HFFc6 (cell line): Measurements from ENCODE around the gene PCNX3. TPM values are rescaled to one million over a fixed set of nuclear protein-coding genes. Genes with fewer than 3 reads are reported as not detected.
"Not testable (repeated sequence)": the region's sequence is repeated elsewhere in the genome, so short reads cannot be mapped to it uniquely, and the experiment has no call there.

ENCODE experiments used
- DNase-seq: peaks from one replicate; pipeline ENCODE4 v3.0.0-alpha.2; 2018
- H3K27ac Mint-ChIP-seq: 2 replicates; pipeline ENCODE4 v1.8.0; 2020; ENCODE audit warnings: mild to moderate bottlenecking, mixed read lengths
- H3K27me3 Mint-ChIP-seq: 2 replicates; pipeline ENCODE4 v1.8.0; 2021; ENCODE audit warnings: mild to moderate bottlenecking, moderate library complexity, mixed read lengths; ENCODE audit not compliant: insufficient read depth
- H3K36me3 Mint-ChIP-seq: 2 replicates; pipeline ENCODE4 v1.8.0; 2021; ENCODE audit warnings: low read depth, mixed read lengths
- H3K4me1 Mint-ChIP-seq: 2 replicates; pipeline ENCODE4 v1.8.0; 2020; ENCODE audit warnings: low read depth, mixed read lengths
- H3K4me3 Mint-ChIP-seq: 2 replicates; pipeline ENCODE4 v1.8.0; 2020; ENCODE audit warnings: mild to moderate bottlenecking, moderate library complexity, mixed read lengths
- H3K9me3 Mint-ChIP-seq: 2 replicates; pipeline ENCODE4 v1.8.0; 2020; ENCODE audit warnings: mild to moderate bottlenecking, mixed read lengths
- CTCF ChIP-seq: fragments of 200-600 bp; sonication (generic); IDR thresholded peaks from 2 replicates; pipeline ENCODE4 v1.5.0; 2021; ENCODE audit warnings: antibody characterized with exemption, mild to moderate bottlenecking
- microRNA-seq: library from miRNA; unstranded; fragments of <30 nt; microRNA quantifications from one replicate; pipeline ENCODE4, GENCODE V29; 2019
- total RNA-seq, 6 experiments: library from RNA; stranded (reverse); fragmentation: NEBNext Ultra II Directional; extraction: Animal tissue kit (Norgen Biotek cat#: 25700); gene quantifications; 2 replicates in 1 of 6; 3 replicates in 5 of 6; pipeline ENCODE4 v1.2.3, GENCODE V29; 2021

The PCNX3 gene
- total RNA-seq, 6 experiments from 2014 or later = 51.5 to 66.7 (median 57.3) TPM

- H3K27me3 Mint-ChIP-seq = peaks cover 4% of the 10 kb centered on the region; the same call in 1 of the 2 replicates
- no peaks in the 10 kb centered on the region; the same call in 1 of the 2 replicates for H3K4me1 Mint-ChIP-seq
- H3K9me3 Mint-ChIP-seq = no peaks in the 10 kb centered on the region
- no peaks in the 10 kb centered on the region for H3K36me3 Mint-ChIP-seq
- no peak overlapping the region for H3K4me3 Mint-ChIP-seq
- no peak for TF ChIP-seq CTCF
- H3K27ac Mint-ChIP-seq = no peak overlapping the region
- DNase-seq = no peak
Measured at GRCh38 chr11:65672982-65673381, 57.4 kb downstream of the PCNX3 start.

GRCh38 chr11:65680192-65680743 is 64.7 kb downstream of the PCNX3 start:
- Mint-ChIP-seq H3K4me1 (no peaks in the 10 kb centered on the region), H3K27ac (no peak overlapping the region), H3K27me3 (peaks cover 13% of the 10 kb centered on the region), H3K36me3 (no peaks in the 10 kb centered on the region), H3K4me3 (no peak overlapping the region), H3K9me3 (no peaks in the 10 kb centered on the region)
- TF ChIP-seq CTCF = no peak
- no peak for DNase-seq

- H3K4me1 Mint-ChIP-seq, H3K36me3 Mint-ChIP-seq, H3K27ac Mint-ChIP-seq, H3K9me3 Mint-ChIP-seq, DNase-seq, H3K4me3 Mint-ChIP-seq: not testable (repeated sequence)
- peaks cover 23% of the 10 kb centered on the region for H3K27me3 Mint-ChIP-seq
Measured at GRCh38 chr11:65683480-65683879, 67.9 kb downstream of the PCNX3 start.

- no peak for DNase-seq
- peaks cover 23% of the 10 kb centered on the region for H3K27me3 Mint-ChIP-seq
- H3K36me3 Mint-ChIP-seq = no peaks in the 10 kb centered on the region
- no peak overlapping the region for H3K4me3 Mint-ChIP-seq
- no peak for TF ChIP-seq CTCF
- H3K4me1 Mint-ChIP-seq = no peaks in the 10 kb centered on the region
- H3K27ac Mint-ChIP-seq = no peak overlapping the region
- no peaks in the 10 kb centered on the region for H3K9me3 Mint-ChIP-seq
Measured at GRCh38 chr11:65685981-65686380, 70.4 kb downstream of the PCNX3 start.

Small RNA genes within 50 kb of the gene (microRNA-seq; reads per million reads assigned to microRNA genes)
- gene MIR4489 (not detected), gene MIR4690 (not detected)

Other genes with a start within 250 kb of the PCNX3 start
- gene SLC25A45, start 233.1 kb upstream of the PCNX3 start, total RNA-seq = 1 to 10 TPM; 4.9 to 8.9 (median 5.8) TPM
- 10 to 100 TPM; 22.4 to 28.5 (median 27.1) TPM for gene FRMD8, start 229.1 kb upstream of the PCNX3 start, total RNA-seq
- gene NEAT1, start 193.0 kb upstream of the PCNX3 start, total RNA-seq = 100 to 1,000 TPM; 185 to 250 (median 213) TPM
- 1,000 to 10,000 TPM; 3,136 to 4,087 (median 3,570) TPM for gene MALAT1, start 116.7 kb upstream of the PCNX3 start, total RNA-seq
- 100 to 1,000 TPM; 120 to 137 (median 126) TPM for gene SCYL1, start 90.7 kb upstream of the PCNX3 start, total RNA-seq
- 10 to 100 TPM; 64.0 to 78.1 (median 66.0) TPM for gene LTBP3, start 57.4 kb upstream of the PCNX3 start, total RNA-seq
- 10 to 100 TPM; 57.7 to 72.0 (median 64.3) TPM for gene ZNRD2, start 45.3 kb upstream of the PCNX3 start, total RNA-seq
- 10 to 100 TPM; 40.9 to 52.8 (median 43.7) TPM for gene FAM89B, start 43.2 kb upstream of the PCNX3 start, total RNA-seq
- gene EHBP1L1, start 39.7 kb upstream of the PCNX3 start, total RNA-seq = 10 to 100 TPM; 47.5 to 69.3 (median 61.3) TPM
- under 1 TPM in 3 of 6 experiments, not detected in 3; 0.16 to 0.31 (median 0.30) TPM for gene KCNK7, start 20.0 kb upstream of the PCNX3 start, total RNA-seq
- 10 to 100 TPM; 42.1 to 51.1 (median 46.5) TPM for gene MAP3K11, start 1.6 kb upstream of the PCNX3 start, total RNA-seq
- gene SIPA1, start 22.3 kb downstream of the PCNX3 start, total RNA-seq = 10 to 100 TPM; 23.0 to 41.3 (median 38.3) TPM
- gene RELA, start 47.1 kb downstream of the PCNX3 start, total RNA-seq = 10 to 100 TPM; 66.9 to 72.7 (median 69.5) TPM
- 10 to 100 TPM; 36.5 to 42.6 (median 38.9) TPM for gene KAT5, start 96.5 kb downstream of the PCNX3 start, total RNA-seq
- 10 to 100 TPM; 54.0 to 85.6 (median 61.4) TPM for gene RNASEH2C, start 105.0 kb downstream of the PCNX3 start, total RNA-seq
- 10 to 100 TPM in 2 of 6 experiments, 1 to 10 TPM in 4; 8.7 to 11.1 (median 9.5) TPM for gene AP5B1, start 165.2 kb downstream of the PCNX3 start, total RNA-seq
- not detected for gene OVOL1, start 171.3 kb downstream of the PCNX3 start, total RNA-seq
- not detected for gene SNX32, start 218.2 kb downstream of the PCNX3 start, total RNA-seq
- 1,000 to 10,000 TPM; 2,002 to 2,288 (median 2,238) TPM for gene CFL1, start 242.4 kb downstream of the PCNX3 start, total RNA-seq
- 10 to 100 TPM; 38.4 to 47.9 (median 43.1) TPM for gene MUS81, start 244.7 kb downstream of the PCNX3 start, total RNA-seq